Lower lobe of right lung (tissue), 2 donors: ENCODE data around the gene FMNL2. TPM values are rescaled to one million over a fixed set of nuclear protein-coding genes. Genes with fewer than 3 reads are reported as not detected.

Source experiments
- ATAC-seq, 2 donors: fragments of 200-7000 bp; cut with Tn5 transposase; one replicate each; pipeline ENCODE4 v1.9.1; 2020 to 2022; ENCODE audit warnings: mild to moderate bottlenecking in 2 of 2, moderate library complexity in 2 of 2
- DNase-seq: peaks from one replicate; pipeline ENCODE4 v3.0.0-alpha.2; 2020
- H3K27ac ChIP-seq: fragments of 200-600 bp; one replicate; pipeline ENCODE4 v1.8.0; 2022
- H3K27me3 ChIP-seq: fragments of 200-600 bp; one replicate; pipeline ENCODE4 v1.8.0; 2022; ENCODE audit warnings: low read depth
- H3K36me3 ChIP-seq: fragments of 200-600 bp; one replicate; pipeline ENCODE4 v1.8.0; 2022; ENCODE audit warnings: mild to moderate bottlenecking
- H3K4me1 ChIP-seq: fragments of 200-600 bp; one replicate; pipeline ENCODE4 v1.8.0; 2022
- H3K4me3 ChIP-seq: fragments of 200-600 bp; one replicate; pipeline ENCODE4 v1.8.0; 2022; ENCODE audit warnings: mild to moderate bottlenecking
- H3K9me3 ChIP-seq: fragments of 200-600 bp; one replicate; pipeline ENCODE4 v1.8.0; 2022
- intact Hi-C: fragments of 100-400 bp; cut with DNase I; formaldehyde crosslinking; loops from one replicate; pipeline ENCODE4 v1.11.0; 2022
- total RNA-seq: library from RNA; stranded (reverse); fragmentation: NEBNext Ultra II Directional; extraction: Animal tissue kit (Norgen Biotek cat#: 25700); gene quantifications from one replicate; pipeline ENCODE4 v1.2.1, GENCODE V29; 2021
- TF ChIP-seq, protein P1 (sequence below): fragments of 200-600 bp; IDR thresholded peaks from one replicate; pipeline ENCODE4 v1.8.0; 2022; ENCODE audit warnings: antibody characterized with exemption, mild to moderate bottlenecking
- donor health status: DM: no; HTN: yes; CAD: no; lungs with severe emphysema.

Gene FMNL2
- total RNA-seq, 1 donor from 2014 or later, result 77.9 TPM

DNA sequence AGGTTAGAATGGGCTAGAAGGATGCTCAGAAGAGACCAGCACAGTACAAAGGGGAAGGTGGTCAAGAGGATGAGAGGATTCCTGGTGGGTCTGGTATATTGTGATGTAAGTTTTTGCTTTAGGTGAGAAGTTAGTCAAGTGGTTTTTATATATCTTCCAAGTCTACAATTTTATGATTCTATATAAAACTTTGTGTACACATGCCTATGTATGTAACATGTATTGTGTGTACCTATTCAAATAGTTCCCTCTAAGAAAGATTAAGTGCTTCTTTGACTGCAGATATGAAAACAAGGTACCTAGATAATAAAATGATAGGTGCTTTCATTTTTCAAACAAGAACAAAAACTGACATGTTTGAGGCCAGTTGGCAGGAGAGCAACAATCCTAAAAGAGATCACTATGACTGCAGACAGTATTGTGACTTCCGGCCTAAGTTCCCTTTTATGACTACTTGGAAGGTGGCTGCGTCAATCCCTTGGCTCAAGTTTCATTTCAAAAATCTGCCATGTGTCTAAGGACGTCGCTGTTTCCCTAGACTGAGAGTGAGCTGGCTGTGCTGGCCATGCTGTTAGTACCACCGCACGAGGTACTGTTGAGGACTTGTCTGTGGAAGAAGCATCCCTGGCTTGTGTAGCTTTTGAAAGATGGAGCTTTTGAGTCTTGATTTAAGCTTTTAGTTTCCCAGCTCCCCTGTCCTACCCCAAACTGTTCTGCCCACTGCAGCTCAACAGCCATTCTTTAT lies 259.2 kb downstream of the FMNL2 start:
- H3K9me3 ChIP-seq, result no peaks in the 10 kb centered on the region
- no peak overlapping the region for H3K4me3 ChIP-seq
- ATAC-seq, result peak; percentile 75 to 76
- DNase-seq, result no peak
- no peaks in the 10 kb centered on the region for H3K4me1 ChIP-seq
- H3K27me3 ChIP-seq, result no peaks in the 10 kb centered on the region
- intact Hi-C loops, result no loop called here
- TF ChIP-seq, protein P1, sequence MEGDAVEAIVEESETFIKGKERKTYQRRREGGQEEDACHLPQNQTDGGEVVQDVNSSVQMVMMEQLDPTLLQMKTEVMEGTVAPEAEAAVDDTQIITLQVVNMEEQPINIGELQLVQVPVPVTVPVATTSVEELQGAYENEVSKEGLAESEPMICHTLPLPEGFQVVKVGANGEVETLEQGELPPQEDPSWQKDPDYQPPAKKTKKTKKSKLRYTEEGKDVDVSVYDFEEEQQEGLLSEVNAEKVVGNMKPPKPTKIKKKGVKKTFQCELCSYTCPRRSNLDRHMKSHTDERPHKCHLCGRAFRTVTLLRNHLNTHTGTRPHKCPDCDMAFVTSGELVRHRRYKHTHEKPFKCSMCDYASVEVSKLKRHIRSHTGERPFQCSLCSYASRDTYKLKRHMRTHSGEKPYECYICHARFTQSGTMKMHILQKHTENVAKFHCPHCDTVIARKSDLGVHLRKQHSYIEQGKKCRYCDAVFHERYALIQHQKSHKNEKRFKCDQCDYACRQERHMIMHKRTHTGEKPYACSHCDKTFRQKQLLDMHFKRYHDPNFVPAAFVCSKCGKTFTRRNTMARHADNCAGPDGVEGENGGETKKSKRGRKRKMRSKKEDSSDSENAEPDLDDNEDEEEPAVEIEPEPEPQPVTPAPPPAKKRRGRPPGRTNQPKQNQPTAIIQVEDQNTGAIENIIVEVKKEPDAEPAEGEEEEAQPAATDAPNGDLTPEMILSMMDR, result no peak
- peaks cover 10% of the 10 kb centered on the region for H3K36me3 ChIP-seq
- no peak overlapping the region for H3K27ac ChIP-seq

DNA sequence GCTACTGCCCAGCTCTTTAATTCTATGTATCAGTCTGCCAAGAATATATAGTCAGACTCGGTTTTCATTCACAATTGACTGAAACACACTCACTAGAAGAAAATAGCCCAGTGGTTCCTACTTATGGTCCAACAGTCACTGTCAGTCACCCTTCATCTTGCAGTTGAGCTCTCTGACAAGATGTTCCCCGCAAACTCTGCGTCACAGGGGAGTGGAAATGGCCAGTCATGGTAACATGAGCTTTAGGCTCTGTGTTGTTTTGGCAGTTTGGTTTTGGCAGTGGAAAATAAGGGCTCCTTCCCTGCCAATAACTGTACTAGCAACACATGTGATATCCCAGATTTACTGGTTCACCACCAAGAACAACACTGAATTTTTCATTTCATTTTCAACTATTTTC lies 259.8 kb downstream of the FMNL2 start:
- no peak for DNase-seq
- peak; percentile 13 to 15 for ATAC-seq
- Histone ChIP-seq H3K27ac (no peak overlapping the region), H3K36me3 (peaks cover 10% of the 10 kb centered on the region), H3K27me3 (no peaks in the 10 kb centered on the region), H3K4me1 (no peaks in the 10 kb centered on the region), H3K4me3 (no peak overlapping the region), H3K9me3 (no peaks in the 10 kb centered on the region)
- TF ChIP-seq, protein P1, result no peak
- intact Hi-C loops, result no loop called here

DNA sequence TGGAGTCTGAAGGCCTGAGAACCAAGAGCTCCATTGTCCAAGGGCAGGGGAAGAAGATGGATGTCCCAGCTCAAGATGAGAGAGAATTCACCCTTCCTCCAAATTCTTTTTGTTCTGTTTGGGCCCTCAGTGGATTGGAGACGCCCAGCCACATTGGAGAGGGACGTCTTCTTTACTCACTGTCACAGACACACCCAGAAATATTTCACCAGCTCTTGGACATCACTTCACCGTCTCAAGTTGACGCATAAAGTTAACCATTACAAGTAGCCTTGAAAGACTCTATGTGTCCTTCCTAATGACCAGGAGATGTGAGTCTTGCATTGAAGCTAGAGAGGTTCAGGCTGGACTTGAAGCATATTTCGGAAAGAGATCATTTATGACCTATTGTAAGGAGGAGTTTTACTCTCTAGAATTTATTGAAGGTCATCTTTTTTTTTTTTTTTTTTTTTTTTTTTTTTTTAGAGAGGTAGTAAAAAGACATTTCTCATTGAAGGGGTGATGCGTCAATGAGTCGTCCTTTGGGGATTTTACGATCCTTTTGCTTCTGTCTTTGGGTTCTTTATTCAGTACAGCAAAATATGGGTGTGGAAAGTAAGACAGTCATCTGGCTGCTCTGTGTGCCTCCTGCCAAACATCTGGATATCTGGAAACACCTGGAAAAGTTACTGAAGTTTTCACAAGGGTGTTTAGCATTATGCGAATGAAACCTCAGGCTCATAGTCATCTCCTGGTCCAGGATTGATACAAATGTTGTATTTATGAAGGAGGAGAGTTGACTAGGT lies 264.2 kb downstream of the FMNL2 start:
- Histone ChIP-seq H3K27me3 (no peaks in the 10 kb centered on the region), H3K27ac (no peak overlapping the region), H3K4me3 (no peak overlapping the region), H3K4me1 (no peaks in the 10 kb centered on the region), H3K9me3 (no peaks in the 10 kb centered on the region), H3K36me3 (no peaks in the 10 kb centered on the region)
- no peak for DNase-seq
- ATAC-seq, result no peak
- TF ChIP-seq, protein P1, result no peak
- intact Hi-C loops, result no loop called here

DNA sequence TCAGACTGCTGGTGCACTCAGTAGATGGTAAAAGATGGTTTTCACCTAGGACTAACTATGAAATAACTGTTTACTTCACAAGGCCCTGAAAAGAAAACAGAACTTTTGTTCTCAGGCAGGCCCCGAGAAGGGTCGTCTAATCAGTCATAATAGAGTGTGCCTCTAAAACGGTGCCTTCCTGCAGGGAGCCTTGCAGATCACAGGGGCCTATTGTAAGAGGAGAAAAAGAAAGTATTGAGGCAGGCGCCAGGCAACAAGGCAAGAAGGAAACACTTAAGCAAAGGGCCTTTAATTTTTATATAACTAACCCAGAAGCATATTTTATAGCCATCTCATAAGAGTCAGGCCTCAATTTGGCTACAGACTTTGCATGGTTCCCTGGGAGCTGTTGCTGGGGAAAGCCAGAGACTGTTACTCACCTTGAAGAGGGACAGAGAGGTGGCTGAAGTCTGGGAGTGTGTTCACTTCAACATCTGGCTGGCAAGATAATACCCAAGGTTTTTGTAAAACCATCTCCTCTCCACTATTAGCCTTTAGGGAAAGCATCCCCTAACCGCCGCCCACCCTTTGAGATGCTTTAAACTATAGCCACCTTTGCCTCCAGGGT lies 265.2 kb downstream of the FMNL2 start:
- H3K27ac ChIP-seq, result no peak overlapping the region
- H3K27me3 ChIP-seq, result no peaks in the 10 kb centered on the region
- DNase-seq (no peak), ATAC-seq (no peak)
- H3K4me1 ChIP-seq, result no peaks in the 10 kb centered on the region
- intact Hi-C loops, result no loop called here
- H3K36me3 ChIP-seq, result no peaks in the 10 kb centered on the region
- TF ChIP-seq, protein P1, result no peak
- no peak overlapping the region for H3K4me3 ChIP-seq
- H3K9me3 ChIP-seq, result no peaks in the 10 kb centered on the region

DNA sequence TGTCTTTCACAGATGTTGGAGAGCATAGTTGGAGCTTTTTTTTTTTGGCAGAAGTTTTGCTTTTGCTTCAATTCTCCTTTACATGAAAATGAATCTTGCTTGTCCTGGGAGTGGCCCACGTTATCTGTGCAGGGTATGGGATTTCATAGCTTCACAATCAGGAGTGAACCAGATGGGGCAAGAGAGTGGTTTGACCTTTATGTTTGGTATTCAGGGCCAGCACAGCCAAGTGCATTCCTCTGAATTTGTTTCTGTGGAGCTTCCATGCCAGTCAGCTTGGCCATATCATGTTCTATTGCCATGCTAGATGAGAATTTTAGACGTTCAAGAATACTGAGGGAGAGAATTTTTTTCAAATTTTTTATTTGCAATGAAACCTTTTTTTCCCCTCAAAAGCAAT lies 265.7 kb downstream of the FMNL2 start:
- Histone ChIP-seq H3K4me3 (no peak overlapping the region), H3K27ac (no peak overlapping the region), H3K27me3 (no peaks in the 10 kb centered on the region), H3K9me3 (no peaks in the 10 kb centered on the region), H3K36me3 (no peaks in the 10 kb centered on the region), H3K4me1 (no peaks in the 10 kb centered on the region)
- ATAC-seq, result no peak
- TF ChIP-seq, protein P1, result no peak
- no peak for DNase-seq
- intact Hi-C loops, result no loop called here
